ENCODE measurements around the gene RRAGD. TPM values are rescaled to one million over a fixed set of nuclear protein-coding genes. Genes with fewer than 3 reads are reported as not detected.

The RRAGD gene
- total RNA-seq, 1 experiment from 2014 or later: 27.8 TPM

DNA sequence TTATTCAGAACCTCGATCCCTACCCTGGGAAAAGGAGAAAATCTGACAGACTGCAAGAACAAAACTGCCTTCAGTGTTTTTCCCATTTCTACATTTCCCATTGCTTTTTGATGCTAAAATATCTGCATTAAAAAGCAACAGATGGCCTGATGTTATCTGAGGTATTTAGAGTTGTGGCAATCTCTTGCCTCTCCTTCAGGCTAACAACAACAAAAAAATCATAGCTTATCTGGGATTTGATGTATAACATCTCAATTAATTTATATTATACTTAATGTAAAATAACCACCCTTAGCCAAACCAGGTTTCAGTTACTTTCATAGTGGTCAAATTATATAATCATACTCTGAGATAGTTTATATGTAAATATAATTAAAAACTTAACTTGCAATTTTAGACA lies 81.2 kb downstream of the RRAGD start:
- no TSS peak for BruUV-seq (replicated peaks)
- Histone ChIP-seq H3K27me3 (ENCODE audit: control insufficient read depth, insufficient read depth, low read length) (no peaks in the 10 kb centered on the region), H3K36me3 (ENCODE audit: control insufficient read depth, insufficient read depth, low read length) (0 out of 2 replicates have a peak, but pooled peaks cover 3% of the 10 kb centered on the region), H3K9me3 (ENCODE audit: control insufficient read depth, insufficient read depth, low read depth, low read length) (no peaks in the 10 kb centered on the region), H3K4me1 (ENCODE audit: control insufficient read depth, insufficient read depth, low read length) (no peaks in the 10 kb centered on the region), H3K27ac (ENCODE audit: low read length) (no peak overlapping the region), H3K4me3 (ENCODE audit: low read depth in 2 of 2, low read length in 2 of 2) (no peak overlapping the region)
- in situ Hi-C loops (cut with HindIII; ENCODE audit: low pct_unique_long_range_greater_than_20kb, low sequenced_read_pairs) (no loop called here), intact Hi-C loops (cut with micrococcal nuclease; ENCODE audit: unreplicated experiment) (no loop called here)
- DNase-seq (ENCODE audit: low read depth, low spot score) (no peak), ATAC-seq (no peak)
- TF ChIP-seq TCF7L2 (IDR thresholded peaks at IDR 0.05; ENCODE audit: low read depth, low read length) (no peak), POLR2AphosphoS5 (IDR thresholded peaks at IDR 0.05; ENCODE audit: low read depth, low read length) (no peak), SIN3A (IDR thresholded peaks at IDR 0.05; ENCODE audit: borderline replicate concordance, insufficient read depth, low read depth, low read length) (no peak)
- TF ChIP-seq, protein P1, sequence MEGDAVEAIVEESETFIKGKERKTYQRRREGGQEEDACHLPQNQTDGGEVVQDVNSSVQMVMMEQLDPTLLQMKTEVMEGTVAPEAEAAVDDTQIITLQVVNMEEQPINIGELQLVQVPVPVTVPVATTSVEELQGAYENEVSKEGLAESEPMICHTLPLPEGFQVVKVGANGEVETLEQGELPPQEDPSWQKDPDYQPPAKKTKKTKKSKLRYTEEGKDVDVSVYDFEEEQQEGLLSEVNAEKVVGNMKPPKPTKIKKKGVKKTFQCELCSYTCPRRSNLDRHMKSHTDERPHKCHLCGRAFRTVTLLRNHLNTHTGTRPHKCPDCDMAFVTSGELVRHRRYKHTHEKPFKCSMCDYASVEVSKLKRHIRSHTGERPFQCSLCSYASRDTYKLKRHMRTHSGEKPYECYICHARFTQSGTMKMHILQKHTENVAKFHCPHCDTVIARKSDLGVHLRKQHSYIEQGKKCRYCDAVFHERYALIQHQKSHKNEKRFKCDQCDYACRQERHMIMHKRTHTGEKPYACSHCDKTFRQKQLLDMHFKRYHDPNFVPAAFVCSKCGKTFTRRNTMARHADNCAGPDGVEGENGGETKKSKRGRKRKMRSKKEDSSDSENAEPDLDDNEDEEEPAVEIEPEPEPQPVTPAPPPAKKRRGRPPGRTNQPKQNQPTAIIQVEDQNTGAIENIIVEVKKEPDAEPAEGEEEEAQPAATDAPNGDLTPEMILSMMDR (IDR thresholded peaks at IDR 0.05): no peak
- TF ChIP-seq, protein P2, sequence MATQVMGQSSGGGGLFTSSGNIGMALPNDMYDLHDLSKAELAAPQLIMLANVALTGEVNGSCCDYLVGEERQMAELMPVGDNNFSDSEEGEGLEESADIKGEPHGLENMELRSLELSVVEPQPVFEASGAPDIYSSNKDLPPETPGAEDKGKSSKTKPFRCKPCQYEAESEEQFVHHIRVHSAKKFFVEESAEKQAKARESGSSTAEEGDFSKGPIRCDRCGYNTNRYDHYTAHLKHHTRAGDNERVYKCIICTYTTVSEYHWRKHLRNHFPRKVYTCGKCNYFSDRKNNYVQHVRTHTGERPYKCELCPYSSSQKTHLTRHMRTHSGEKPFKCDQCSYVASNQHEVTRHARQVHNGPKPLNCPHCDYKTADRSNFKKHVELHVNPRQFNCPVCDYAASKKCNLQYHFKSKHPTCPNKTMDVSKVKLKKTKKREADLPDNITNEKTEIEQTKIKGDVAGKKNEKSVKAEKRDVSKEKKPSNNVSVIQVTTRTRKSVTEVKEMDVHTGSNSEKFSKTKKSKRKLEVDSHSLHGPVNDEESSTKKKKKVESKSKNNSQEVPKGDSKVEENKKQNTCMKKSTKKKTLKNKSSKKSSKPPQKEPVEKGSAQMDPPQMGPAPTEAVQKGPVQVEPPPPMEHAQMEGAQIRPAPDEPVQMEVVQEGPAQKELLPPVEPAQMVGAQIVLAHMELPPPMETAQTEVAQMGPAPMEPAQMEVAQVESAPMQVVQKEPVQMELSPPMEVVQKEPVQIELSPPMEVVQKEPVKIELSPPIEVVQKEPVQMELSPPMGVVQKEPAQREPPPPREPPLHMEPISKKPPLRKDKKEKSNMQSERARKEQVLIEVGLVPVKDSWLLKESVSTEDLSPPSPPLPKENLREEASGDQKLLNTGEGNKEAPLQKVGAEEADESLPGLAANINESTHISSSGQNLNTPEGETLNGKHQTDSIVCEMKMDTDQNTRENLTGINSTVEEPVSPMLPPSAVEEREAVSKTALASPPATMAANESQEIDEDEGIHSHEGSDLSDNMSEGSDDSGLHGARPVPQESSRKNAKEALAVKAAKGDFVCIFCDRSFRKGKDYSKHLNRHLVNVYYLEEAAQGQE (IDR thresholded peaks at IDR 0.05; ENCODE audit: insufficient read depth in 1 of 2, low read depth in 2 of 2, low read length in 1 of 2): no peak
- ChIA-PET CTCF (no interaction called here), POLR2A (no interaction called here)

DNA sequence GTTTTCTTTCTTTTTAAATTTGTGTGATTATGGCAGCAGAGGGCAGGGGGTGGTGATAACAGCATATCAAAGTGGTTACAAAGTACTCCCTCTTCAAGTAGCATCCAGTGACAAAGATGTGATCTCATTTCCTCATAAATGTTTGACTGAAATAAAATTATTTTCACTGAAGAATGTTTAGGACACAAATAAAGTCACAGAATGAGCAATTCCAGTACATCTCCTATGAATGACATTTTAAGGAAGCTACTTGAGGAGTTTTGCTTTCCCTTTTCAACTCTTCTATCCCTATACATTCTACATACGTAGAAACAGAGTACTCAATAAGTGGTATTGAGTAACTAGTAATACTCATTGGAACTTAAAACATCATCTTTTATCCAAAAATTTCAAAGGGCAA lies 83.1 kb downstream of the RRAGD start:
- no TSS peak for BruUV-seq (replicated peaks)
- ChIA-PET CTCF (no interaction called here), POLR2A (no interaction called here)
- Histone ChIP-seq H3K36me3 (ENCODE audit: control insufficient read depth, insufficient read depth, low read length) (no peaks in the 10 kb centered on the region), H3K9me3 (ENCODE audit: control insufficient read depth, insufficient read depth, low read depth, low read length) (no peaks in the 10 kb centered on the region), H3K4me1 (ENCODE audit: control insufficient read depth, insufficient read depth, low read length) (no peaks in the 10 kb centered on the region), H3K27me3 (ENCODE audit: control insufficient read depth, insufficient read depth, low read length) (no peaks in the 10 kb centered on the region), H3K27ac (ENCODE audit: low read length) (no peak overlapping the region), H3K4me3 (ENCODE audit: low read depth in 2 of 2, low read length in 2 of 2) (no peak overlapping the region)
- in situ Hi-C loops (cut with HindIII; ENCODE audit: low pct_unique_long_range_greater_than_20kb, low sequenced_read_pairs): no loop called here
- ATAC-seq (no peak), DNase-seq (ENCODE audit: low read depth, low spot score) (no peak)
- intact Hi-C loops (cut with micrococcal nuclease; ENCODE audit: unreplicated experiment): no loop called here
- TF ChIP-seq, protein P1 (IDR thresholded peaks at IDR 0.05): no peak
- TF ChIP-seq TCF7L2 (IDR thresholded peaks at IDR 0.05; ENCODE audit: low read depth, low read length) (no peak), SIN3A (IDR thresholded peaks at IDR 0.05; ENCODE audit: borderline replicate concordance, insufficient read depth, low read depth, low read length) (no peak), POLR2AphosphoS5 (IDR thresholded peaks at IDR 0.05; ENCODE audit: low read depth, low read length) (no peak)
- TF ChIP-seq, protein P2 (IDR thresholded peaks at IDR 0.05; ENCODE audit: insufficient read depth in 1 of 2, low read depth in 2 of 2, low read length in 1 of 2): no peak

All from Panc1 (cell line).